ENCODE results near the gene HCCS.

The HCCS gene

GRCh38 chrX:11124112-11124511 lies 13.0 kb downstream of the HCCS start:
- DNase-seq, result no peak

- no peak for DNase-seq
These were observed 13.9 kb downstream of the HCCS start for GRCh38 chrX:11125060-11125459.

GRCh38 chrX:11129534-11130105 lies 18.5 kb downstream of the HCCS start:
- no peak for DNase-seq

- no peak for DNase-seq
These were observed 19.0 kb downstream of the HCCS start for GRCh38 chrX:11130136-11130535.

- DNase-seq, result no peak
These were observed 20.0 kb downstream of the HCCS start for GRCh38 chrX:11131146-11131545.

GRCh38 chrX:11135564-11136185 lies 24.5 kb downstream of the HCCS start:
- DNase-seq, result no peak

- no peak for DNase-seq
These were observed 26.5 kb downstream of the HCCS start for GRCh38 chrX:11137543-11138139.

- no peak for DNase-seq
These were observed 27.6 kb downstream of the HCCS start for GRCh38 chrX:11138498-11139390.

- peak; percentile 32 for DNase-seq
These were observed 33.0 kb downstream of the HCCS start for GRCh38 chrX:11143931-11144678.

- no peak for DNase-seq
These were observed 35.3 kb downstream of the HCCS start for GRCh38 chrX:11146411-11146810.

GRCh38 chrX:11148401-11148800 lies 37.3 kb downstream of the HCCS start:
- no peak for DNase-seq

- no peak for DNase-seq
These were observed 40.8 kb downstream of the HCCS start for GRCh38 chrX:11151799-11152559.

- no peak for DNase-seq
These were observed 48.0 kb downstream of the HCCS start for GRCh38 chrX:11159149-11159548.

GRCh38 chrX:11164433-11164832 lies 53.3 kb downstream of the HCCS start:
- no peak for DNase-seq

GRCh38 chrX:11171956-11172355 lies 60.8 kb downstream of the HCCS start:
- no peak for DNase-seq

- no peak for DNase-seq
These were observed 61.3 kb downstream of the HCCS start for GRCh38 chrX:11172415-11172814.

All from CD4-positive, alpha-beta T cell treated with Interferon gamma for 1 hour (primary cell).